Keratinocyte (primary cell): Measurements from ENCODE around the gene SSPN. TPM values are rescaled to one million over a fixed set of nuclear protein-coding genes. Genes with fewer than 3 reads are reported as not detected.
A peak's percentile ranks its signal among the peaks of the same experiment; 100 is the strongest.

Experiments
- DNase-seq: peaks from one replicate; pipeline ENCODE4 v3.0.0-alpha.2; 2011; ENCODE audit warnings: low read depth, missing footprints, low spot score
- FAIRE-seq: peaks from 2 replicates; lab custom pipeline; 2011; peaks lifted over from hg19 to GRCh38; lab: Jason Lieb, UNC
- H2AFZ ChIP-seq: 2 replicates; pipeline ENCODE4 v1.6.0; 2012; ENCODE audit warnings: low read length, control low read depth, inconsistent platforms; ENCODE audit not compliant: control insufficient read depth
- H3K27ac ChIP-seq: 2 replicates; pipeline ENCODE4 v1.5.1; 2011; ENCODE audit warnings: low read length; ENCODE audit not compliant: control insufficient read depth, insufficient read depth
- H3K27me3 ChIP-seq: 3 replicates; pipeline ENCODE4 v1.6.0; 2011; ENCODE audit warnings: low read length; ENCODE audit not compliant: control insufficient read depth, insufficient read depth; ENCODE audit errors: extremely low read depth
- H3K36me3 ChIP-seq, 2 experiments: 2 replicates in 1 of 2; 3 replicates in 1 of 2; pipeline ENCODE4 v1.5.1; 2011; ENCODE audit warnings: low read length in 2 of 2, mild to moderate bottlenecking in 1 of 2; ENCODE audit not compliant: control insufficient read depth in 2 of 2, insufficient read depth in 2 of 2; ENCODE audit errors: extremely low read depth in 1 of 2
- H3K4me1 ChIP-seq: 3 replicates; pipeline ENCODE4 v1.5.1; 2011; ENCODE audit warnings: low read length; ENCODE audit not compliant: control insufficient read depth, insufficient read depth; ENCODE audit errors: extremely low read depth
- H3K4me2 ChIP-seq: 3 replicates; pipeline ENCODE4 v1.6.0; 2011; ENCODE audit warnings: low read depth, low read length; ENCODE audit not compliant: control insufficient read depth, insufficient read depth; ENCODE audit errors: extremely low read depth
- H3K4me3 ChIP-seq, 3 experiments: fragments of 200-600 bp in 1 of 3; sonication (generic) in 1 of 3; 2 replicates in 2 of 3; 3 replicates in 1 of 3; pipeline ENCODE4 v1.5.1; 2011 to 2016; ENCODE audit warnings: low read length in 3 of 3, mild to moderate bottlenecking in 3 of 3, control low read depth in 2 of 3, inconsistent platforms in 1 of 3, low read depth in 1 of 3, mixed read lengths in 1 of 3, mixed run types in 1 of 3, moderate library complexity in 1 of 3; ENCODE audit not compliant: control insufficient read depth in 2 of 3, insufficient read depth in 2 of 3; ENCODE audit errors: extremely low read depth in 1 of 3
- H3K79me2 ChIP-seq: 2 replicates; pipeline ENCODE4 v1.6.0; 2012; ENCODE audit warnings: low read length; ENCODE audit not compliant: control insufficient read depth, insufficient read depth
- H3K9ac ChIP-seq: 3 replicates; pipeline ENCODE4 v1.6.0; 2011; ENCODE audit warnings: low read length; ENCODE audit not compliant: control insufficient read depth, insufficient read depth; ENCODE audit errors: extremely low read depth
- H3K9me1 ChIP-seq: 3 replicates; pipeline ENCODE4 v1.6.0; 2011; ENCODE audit warnings: low read length; ENCODE audit not compliant: control insufficient read depth, insufficient read depth; ENCODE audit errors: extremely low read depth
- H3K9me3 ChIP-seq: 2 replicates; pipeline ENCODE4 v1.5.1; 2012; ENCODE audit warnings: low read depth, low read length; ENCODE audit not compliant: control insufficient read depth
- H4K20me1 ChIP-seq: 3 replicates; pipeline ENCODE4 v1.6.0; 2011; ENCODE audit warnings: low read length; ENCODE audit not compliant: control insufficient read depth, insufficient read depth; ENCODE audit errors: extremely low read depth
- EZH2 ChIP-seq: IDR thresholded peaks from one replicate; pipeline ENCODE4 v1.6.1; 2012; ENCODE audit warnings: inconsistent platforms, mild to moderate bottlenecking, low read length, moderate library complexity
- dilution Hi-C: fragments of 300-500 bp; cut with MboI; formaldehyde crosslinking; loops from one replicate; pipeline ENCODE4 v1.7.0; 2020; ENCODE audit warnings: low sequenced_read_pairs; ENCODE audit not compliant: extremely low pct_ligation_motif_present
- polyA plus RNA-seq, 5 experiments: library from polyadenylated mRNA; depleted of rRNA in 3 of 5; stranded (reverse) in 3 of 5; stranded (forward) in 1 of 5; unstranded in 1 of 5; fragments of >200 nt; gene quantifications; 1 replicate in 1 of 5; 2 replicates in 3 of 5; 3 replicates in 1 of 5; pipeline versions ENCODE4 v1.2.1 to v1.2.3, GENCODE V29; 2011 to 2012; ENCODE audit warnings: missing spikeins in 2 of 5, low read depth in 1 of 5, low replicate concordance in 1 of 5
- TF ChIP-seq, protein P1 (sequence below), 3 experiments: IDR thresholded peaks in 1 of 3; conservative IDR thresholded peaks in 1 of 3; optimal IDR thresholded peaks in 1 of 3; 2 replicates in 2 of 3; 3 replicates in 1 of 3; pipeline versions ENCODE3 to v1.5.1; 2011; ENCODE audit warnings: low read length in 3 of 3, mild to moderate bottlenecking in 3 of 3, moderate library complexity in 2 of 3, control low read depth in 1 of 3, inconsistent platforms in 1 of 3; ENCODE audit not compliant: insufficient read depth in 2 of 3; ENCODE audit errors: extremely low read depth in 1 of 3

Gene SSPN
- polyA plus RNA-seq, 1 donor (not counting 4 experiments of a cell fraction or from before 2014, with no cell fraction given) = 1.0 TPM

DNA sequence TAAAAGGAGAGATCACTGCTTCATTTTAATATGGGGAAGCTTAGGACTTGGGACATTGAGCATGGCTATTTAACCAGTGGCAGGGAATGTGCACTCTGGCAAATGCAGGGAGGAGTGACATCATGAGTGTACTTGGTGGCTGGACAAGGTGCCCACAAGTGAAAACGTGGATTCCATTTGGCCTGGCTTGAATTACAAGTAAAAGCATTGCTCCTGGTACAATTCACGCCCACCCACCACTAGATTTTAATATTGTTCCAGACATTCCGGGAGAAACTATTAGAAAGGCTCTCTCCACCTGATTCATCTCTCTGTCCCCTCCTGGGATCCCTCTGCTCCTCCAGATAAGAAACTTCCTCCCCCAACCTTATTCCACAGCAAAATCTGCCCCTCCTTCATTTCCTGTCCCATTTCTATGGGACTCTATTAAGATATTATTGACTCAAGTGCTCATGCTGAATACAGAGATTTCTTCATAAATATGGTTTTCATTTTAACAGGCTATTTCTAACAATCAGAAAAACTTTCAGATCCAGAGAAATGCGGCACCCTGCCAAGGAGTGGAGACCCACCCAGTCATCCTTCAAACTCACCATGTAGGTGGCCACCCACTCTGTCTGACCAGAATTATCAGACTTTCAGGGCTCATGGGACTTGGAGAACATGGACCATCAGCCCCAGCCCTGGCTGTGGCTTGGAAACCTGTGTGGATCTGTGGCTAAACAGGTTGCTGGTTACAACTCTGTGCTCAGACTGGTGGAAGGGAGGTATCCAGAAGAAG lies 43.2 kb downstream of the SSPN start:
- Histone ChIP-seq H3K27ac (peak overlapping the region; percentile 71), H3K36me3 (no peaks in the 10 kb centered on the region), H3K4me1 (peaks cover 23% of the 10 kb centered on the region), H3K27me3 (no peaks in the 10 kb centered on the region), H3K4me2 (peak overlapping the region; percentile 69), H2AFZ (peak overlapping the region; percentile 63), H3K9me3 (no peaks in the 10 kb centered on the region), H3K79me2 (no peaks in the 10 kb centered on the region), H3K9me1 (no peaks in the 10 kb centered on the region), H4K20me1 (no peaks in the 10 kb centered on the region), H3K4me3 (no peak overlapping the region), H3K9ac (peak overlapping the region; percentile 70)
- peak; percentile 59 for FAIRE-seq
- dilution Hi-C loops = no loop called here
- no peak for TF ChIP-seq EZH2
- TF ChIP-seq, protein P1, sequence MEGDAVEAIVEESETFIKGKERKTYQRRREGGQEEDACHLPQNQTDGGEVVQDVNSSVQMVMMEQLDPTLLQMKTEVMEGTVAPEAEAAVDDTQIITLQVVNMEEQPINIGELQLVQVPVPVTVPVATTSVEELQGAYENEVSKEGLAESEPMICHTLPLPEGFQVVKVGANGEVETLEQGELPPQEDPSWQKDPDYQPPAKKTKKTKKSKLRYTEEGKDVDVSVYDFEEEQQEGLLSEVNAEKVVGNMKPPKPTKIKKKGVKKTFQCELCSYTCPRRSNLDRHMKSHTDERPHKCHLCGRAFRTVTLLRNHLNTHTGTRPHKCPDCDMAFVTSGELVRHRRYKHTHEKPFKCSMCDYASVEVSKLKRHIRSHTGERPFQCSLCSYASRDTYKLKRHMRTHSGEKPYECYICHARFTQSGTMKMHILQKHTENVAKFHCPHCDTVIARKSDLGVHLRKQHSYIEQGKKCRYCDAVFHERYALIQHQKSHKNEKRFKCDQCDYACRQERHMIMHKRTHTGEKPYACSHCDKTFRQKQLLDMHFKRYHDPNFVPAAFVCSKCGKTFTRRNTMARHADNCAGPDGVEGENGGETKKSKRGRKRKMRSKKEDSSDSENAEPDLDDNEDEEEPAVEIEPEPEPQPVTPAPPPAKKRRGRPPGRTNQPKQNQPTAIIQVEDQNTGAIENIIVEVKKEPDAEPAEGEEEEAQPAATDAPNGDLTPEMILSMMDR (optimal IDR thresholded peaks at IDR 0.05 in 1 of 3, IDR thresholded peaks at IDR 0.05 in 1 of 3, conservative IDR thresholded peaks at IDR 0.05 in 1 of 3; ENCODE audit: extremely low read depth in 1 of 3, insufficient read depth in 2 of 3, low read length in 3 of 3) = no peak
- DNase-seq = no peak

DNA sequence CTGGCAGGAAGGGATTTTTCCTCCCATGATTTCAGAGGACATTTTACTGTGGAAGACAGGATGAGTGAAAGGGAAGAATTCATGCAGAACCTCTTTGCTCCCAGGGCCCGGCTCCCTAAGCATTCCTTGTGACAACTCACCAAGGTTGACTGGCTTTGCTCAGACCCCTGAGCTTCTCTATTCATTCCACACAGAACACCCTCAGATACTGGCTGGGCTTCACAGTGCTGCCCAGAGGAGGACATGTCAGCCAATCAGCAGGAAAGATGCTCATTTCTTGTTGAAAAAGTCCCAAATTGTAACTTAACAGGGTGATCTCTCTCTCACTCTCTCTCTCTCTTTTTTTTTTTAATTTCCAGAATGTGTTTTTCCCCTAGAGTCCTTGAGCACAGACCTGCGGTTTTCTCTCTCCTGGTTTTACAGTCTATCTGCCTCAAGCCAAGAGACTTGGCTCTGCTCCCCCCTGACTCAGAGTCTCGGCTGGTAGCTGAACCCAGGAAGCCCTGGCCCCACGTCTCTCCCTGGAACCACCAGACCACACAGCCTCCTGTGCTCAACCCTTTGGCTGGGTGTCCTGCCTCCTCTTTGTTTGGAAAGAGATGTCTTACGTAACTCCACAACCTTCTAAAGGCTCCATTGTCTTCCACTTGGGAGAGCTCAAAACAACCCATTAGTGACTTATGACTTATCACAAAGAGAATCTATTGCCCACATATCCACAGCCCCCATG lies 43.9 kb downstream of the SSPN start:
- peak; percentile 97 for FAIRE-seq
- Histone ChIP-seq H3K4me1 (peaks cover 23% of the 10 kb centered on the region), H3K36me3 (no peaks in the 10 kb centered on the region), H3K9ac (peak overlapping the region; percentile 70), H3K9me1 (no peaks in the 10 kb centered on the region), H3K4me2 (peak overlapping the region; percentile 69), H3K79me2 (no peaks in the 10 kb centered on the region), H3K4me3 (peak overlapping the region in 1 of 3 experiments; percentile 26), H2AFZ (peak overlapping the region; percentile 63), H3K9me3 (no peaks in the 10 kb centered on the region), H3K27ac (peak overlapping the region; percentile 71), H3K27me3 (no peaks in the 10 kb centered on the region), H4K20me1 (no peaks in the 10 kb centered on the region)
- dilution Hi-C loops = no loop called here
- TF ChIP-seq EZH2 = no peak
- TF ChIP-seq, protein P1 (optimal IDR thresholded peaks at IDR 0.05 in 1 of 3, IDR thresholded peaks at IDR 0.05 in 1 of 3, conservative IDR thresholded peaks at IDR 0.05 in 1 of 3; ENCODE audit: extremely low read depth in 1 of 3, insufficient read depth in 2 of 3, low read length in 3 of 3) = no peak
- DNase-seq = peak; percentile 64
